ENCODE measurements around the gene TREML4. TPM values are rescaled to one million over a fixed set of nuclear protein-coding genes. Genes with fewer than 3 reads are reported as not detected.

TREML4 gene
- total and polyA plus RNA-seq, 8 donors = not detected

GRCh38 chr6:41277605-41278004 lies 49.5 kb downstream of the TREML4 start:
- H3K27ac ChIP-seq = no peak overlapping the region
- peaks cover 0 to 9% (median 3%) of the 10 kb centered on the region in 4 donors for H3K4me1 ChIP-seq
- no peaks in the 10 kb centered on the region for H3K9me3 ChIP-seq
- H3K4me3 ChIP-seq = no peak overlapping the region
- WGBS, 5 donors = 69 to 86% (median 76%) methylated on average over 2 of the region's 2 CpGs
- peaks cover 0 to 20% (median 0%) of the 10 kb centered on the region in 3 donors for H3K27me3 ChIP-seq
- intact Hi-C loops (cut with DNase I; ENCODE audit: low total_unique reads) = no loop called here
- no peak for DNase-seq
- no peaks in the 10 kb centered on the region for H3K36me3 ChIP-seq
- TF ChIP-seq POLR2A (IDR thresholded peaks at IDR 0.05) (no peak), CTCF (IDR thresholded peaks at IDR 0.05) (no peak), EP300 (IDR thresholded peaks at IDR 0.05) (no peak), POLR2AphosphoS5 (IDR thresholded peaks at IDR 0.05) (no peak)

- WGBS, 5 donors = 25 to 32% (median 29%) methylated on average over 10 of the region's 10 CpGs
- H3K4me3 ChIP-seq = no peak overlapping the region
- no peak overlapping the region for H3K27ac ChIP-seq
- no peaks in the 10 kb centered on the region for H3K9me3 ChIP-seq
- H3K4me1 ChIP-seq = peaks cover 0 to 9% (median 3%) of the 10 kb centered on the region in 4 donors
- TF ChIP-seq CTCF (IDR thresholded peaks at IDR 0.05) (peak in 4 of 7 experiments; percentile 20 to 32 (median 24)), POLR2A (IDR thresholded peaks at IDR 0.05) (no peak), POLR2AphosphoS5 (IDR thresholded peaks at IDR 0.05) (peak in 2 of 3 donors; percentile 31 to 36), EP300 (IDR thresholded peaks at IDR 0.05) (no peak)
- H3K27me3 ChIP-seq = peaks cover 0 to 20% (median 0%) of the 10 kb centered on the region in 3 donors
- intact Hi-C loops (cut with DNase I; ENCODE audit: low total_unique reads) = no loop called here
- DNase-seq = peak; percentile 65 to 87
- no peaks in the 10 kb centered on the region for H3K36me3 ChIP-seq
Observed at GRCh38 chr6:41278699-41279405, 50.7 kb downstream of the TREML4 start.

GRCh38 chr6:41280381-41281057 lies 52.4 kb downstream of the TREML4 start:
- peak in 1 of 2 donors; percentile 25 for DNase-seq
- Histone ChIP-seq H3K36me3 (no peaks in the 10 kb centered on the region), H3K27ac (no peak overlapping the region), H3K4me1 (peaks cover 0 to 9% (median 3%) of the 10 kb centered on the region in 4 donors), H3K4me3 (no peak overlapping the region), H3K9me3 (no peaks in the 10 kb centered on the region), H3K27me3 (peaks cover 0 to 14% (median 2%) of the 10 kb centered on the region in 3 donors)
- no peak for TF ChIP-seq EP300 (IDR thresholded peaks at IDR 0.05)
- no peak for TF ChIP-seq POLR2AphosphoS5 (IDR thresholded peaks at IDR 0.05)
- no peak for TF ChIP-seq CTCF (IDR thresholded peaks at IDR 0.05)
- TF ChIP-seq POLR2A (IDR thresholded peaks at IDR 0.05) = no peak
- intact Hi-C loops (cut with DNase I; ENCODE audit: low total_unique reads) = no loop called here
- WGBS, 5 donors = 37 to 73% (median 58%) methylated on average over 1 of the region's 1 CpG

- H3K9me3 ChIP-seq = no peaks in the 10 kb centered on the region
- no peaks in the 10 kb centered on the region for H3K36me3 ChIP-seq
- WGBS, 5 donors = 76 to 92% (median 79%) methylated on average over 3 of the region's 3 CpGs
- no peak overlapping the region for H3K27ac ChIP-seq
- peaks cover 0 to 8% (median 2%) of the 10 kb centered on the region in 4 donors for H3K4me1 ChIP-seq
- H3K27me3 ChIP-seq = peaks cover 0 to 9% (median 4%) of the 10 kb centered on the region in 3 donors
- no peak overlapping the region for H3K4me3 ChIP-seq
- intact Hi-C loops (cut with DNase I; ENCODE audit: low total_unique reads) = no loop called here
- TF ChIP-seq POLR2AphosphoS5 (IDR thresholded peaks at IDR 0.05) (no peak), CTCF (IDR thresholded peaks at IDR 0.05) (no peak), EP300 (IDR thresholded peaks at IDR 0.05) (no peak), POLR2A (IDR thresholded peaks at IDR 0.05) (no peak)
- DNase-seq = no peak
Observed at GRCh38 chr6:41283600-41283999, 55.5 kb downstream of the TREML4 start.
